ENCODE measurements around the gene LAMTOR4.
A peak's percentile ranks its signal among the peaks of the same experiment; 100 is the strongest.

DNA sequence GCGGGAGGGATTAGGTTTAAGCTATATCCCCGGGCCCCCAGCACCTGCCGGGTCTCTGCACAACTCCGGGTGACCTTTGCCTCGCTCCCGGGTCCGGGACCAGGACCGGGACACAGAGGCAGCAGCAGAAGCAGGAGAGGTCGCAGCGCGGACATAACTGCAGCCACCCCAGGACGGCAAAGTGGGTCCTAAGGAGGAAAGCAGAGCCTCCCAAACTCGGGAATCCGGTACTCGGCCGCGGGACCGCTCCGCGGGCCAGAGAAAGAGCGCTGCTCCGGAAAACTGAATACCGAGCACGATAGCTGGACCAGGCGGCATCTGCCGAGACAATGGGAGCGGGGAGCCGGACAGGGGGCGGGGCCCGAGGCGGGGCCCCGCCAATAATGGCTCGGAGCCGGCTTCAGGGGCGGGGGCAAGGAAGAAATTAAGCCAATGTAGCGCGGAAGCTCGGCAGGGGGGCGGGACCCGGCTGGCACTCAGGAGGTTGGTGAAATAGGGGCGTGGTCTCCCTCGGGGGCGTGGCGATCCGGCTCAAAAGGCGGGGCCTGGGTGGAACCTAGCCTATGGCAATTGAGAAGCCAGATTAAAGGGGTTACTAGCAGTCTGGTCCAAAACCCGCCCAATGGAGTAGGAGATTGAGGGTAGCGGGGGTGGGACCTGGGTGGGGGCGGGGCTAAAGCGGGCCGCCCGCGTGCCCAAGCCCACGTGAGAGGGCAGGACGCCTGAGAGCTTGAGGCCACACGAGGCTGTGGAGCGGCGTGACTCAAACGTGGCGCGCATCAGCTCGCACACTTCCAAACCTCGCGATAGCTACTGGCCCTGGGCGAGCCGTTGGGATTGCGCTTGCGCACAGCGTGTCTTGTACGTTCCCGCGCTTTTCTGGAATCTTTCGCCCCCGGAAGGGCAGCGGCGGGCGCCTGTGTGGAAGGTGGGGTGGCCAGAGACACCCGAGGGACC, 28.6 kb downstream of the LAMTOR4 start, which contains the start of the genes GPC2 and STAG3:
- TF ChIP-seq HOXA3 (CRISPR knock-in tag; IDR thresholded peaks at IDR 0.05) (peak; percentile 62), AKAP8 (CRISPR knock-in tag; IDR thresholded peaks at IDR 0.05) (no peak), RXRB (CRISPR knock-in tag; IDR thresholded peaks at IDR 0.05; ENCODE audit: borderline replicate concordance) (no peak), JUND (CRISPR knock-in tag; IDR thresholded peaks at IDR 0.05) (no peak), FIP1L1 (IDR thresholded peaks at IDR 0.05; ENCODE audit: borderline replicate concordance, insufficient read depth, low read depth, low read length) (no peak), IRF9 (CRISPR knock-in tag; IDR thresholded peaks at IDR 0.05; ENCODE audit: borderline replicate concordance) (peak; percentile 47; the same call in 1 of the 2 replicates)
- TF ChIP-seq, protein P1, sequence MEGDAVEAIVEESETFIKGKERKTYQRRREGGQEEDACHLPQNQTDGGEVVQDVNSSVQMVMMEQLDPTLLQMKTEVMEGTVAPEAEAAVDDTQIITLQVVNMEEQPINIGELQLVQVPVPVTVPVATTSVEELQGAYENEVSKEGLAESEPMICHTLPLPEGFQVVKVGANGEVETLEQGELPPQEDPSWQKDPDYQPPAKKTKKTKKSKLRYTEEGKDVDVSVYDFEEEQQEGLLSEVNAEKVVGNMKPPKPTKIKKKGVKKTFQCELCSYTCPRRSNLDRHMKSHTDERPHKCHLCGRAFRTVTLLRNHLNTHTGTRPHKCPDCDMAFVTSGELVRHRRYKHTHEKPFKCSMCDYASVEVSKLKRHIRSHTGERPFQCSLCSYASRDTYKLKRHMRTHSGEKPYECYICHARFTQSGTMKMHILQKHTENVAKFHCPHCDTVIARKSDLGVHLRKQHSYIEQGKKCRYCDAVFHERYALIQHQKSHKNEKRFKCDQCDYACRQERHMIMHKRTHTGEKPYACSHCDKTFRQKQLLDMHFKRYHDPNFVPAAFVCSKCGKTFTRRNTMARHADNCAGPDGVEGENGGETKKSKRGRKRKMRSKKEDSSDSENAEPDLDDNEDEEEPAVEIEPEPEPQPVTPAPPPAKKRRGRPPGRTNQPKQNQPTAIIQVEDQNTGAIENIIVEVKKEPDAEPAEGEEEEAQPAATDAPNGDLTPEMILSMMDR (CRISPR knock-in tag; IDR thresholded peaks at IDR 0.05), result no peak
- TF ChIP-seq, protein P2, sequence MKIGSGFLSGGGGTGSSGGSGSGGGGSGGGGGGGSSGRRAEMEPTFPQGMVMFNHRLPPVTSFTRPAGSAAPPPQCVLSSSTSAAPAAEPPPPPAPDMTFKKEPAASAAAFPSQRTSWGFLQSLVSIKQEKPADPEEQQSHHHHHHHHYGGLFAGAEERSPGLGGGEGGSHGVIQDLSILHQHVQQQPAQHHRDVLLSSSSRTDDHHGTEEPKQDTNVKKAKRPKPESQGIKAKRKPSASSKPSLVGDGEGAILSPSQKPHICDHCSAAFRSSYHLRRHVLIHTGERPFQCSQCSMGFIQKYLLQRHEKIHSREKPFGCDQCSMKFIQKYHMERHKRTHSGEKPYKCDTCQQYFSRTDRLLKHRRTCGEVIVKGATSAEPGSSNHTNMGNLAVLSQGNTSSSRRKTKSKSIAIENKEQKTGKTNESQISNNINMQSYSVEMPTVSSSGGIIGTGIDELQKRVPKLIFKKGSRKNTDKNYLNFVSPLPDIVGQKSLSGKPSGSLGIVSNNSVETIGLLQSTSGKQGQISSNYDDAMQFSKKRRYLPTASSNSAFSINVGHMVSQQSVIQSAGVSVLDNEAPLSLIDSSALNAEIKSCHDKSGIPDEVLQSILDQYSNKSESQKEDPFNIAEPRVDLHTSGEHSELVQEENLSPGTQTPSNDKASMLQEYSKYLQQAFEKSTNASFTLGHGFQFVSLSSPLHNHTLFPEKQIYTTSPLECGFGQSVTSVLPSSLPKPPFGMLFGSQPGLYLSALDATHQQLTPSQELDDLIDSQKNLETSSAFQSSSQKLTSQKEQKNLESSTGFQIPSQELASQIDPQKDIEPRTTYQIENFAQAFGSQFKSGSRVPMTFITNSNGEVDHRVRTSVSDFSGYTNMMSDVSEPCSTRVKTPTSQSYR (CRISPR knock-in tag; IDR thresholded peaks at IDR 0.05; ENCODE audit: borderline replicate concordance), result no peak
